NCI-H2196 (cell line): Measurements from ENCODE around the gene ARSG.
"Not testable (repeated sequence)": the region's sequence is repeated elsewhere in the genome, so short reads cannot be mapped to it uniquely, and the experiment has no call there.

Source experiments
- DNase-seq: peaks from one replicate; lab custom pipeline; 2025; ENCODE audit not compliant: unreplicated experiment; lab: John Stamatoyannopoulos, UW

The ARSG gene

GRCh38 chr17:68375566-68375965 is 84.3 kb downstream of the ARSG start:
- no peak for DNase-seq

- DNase-seq: not testable (repeated sequence)
These were observed 84.9 kb downstream of the ARSG start for GRCh38 chr17:68376178-68376577.

DNA sequence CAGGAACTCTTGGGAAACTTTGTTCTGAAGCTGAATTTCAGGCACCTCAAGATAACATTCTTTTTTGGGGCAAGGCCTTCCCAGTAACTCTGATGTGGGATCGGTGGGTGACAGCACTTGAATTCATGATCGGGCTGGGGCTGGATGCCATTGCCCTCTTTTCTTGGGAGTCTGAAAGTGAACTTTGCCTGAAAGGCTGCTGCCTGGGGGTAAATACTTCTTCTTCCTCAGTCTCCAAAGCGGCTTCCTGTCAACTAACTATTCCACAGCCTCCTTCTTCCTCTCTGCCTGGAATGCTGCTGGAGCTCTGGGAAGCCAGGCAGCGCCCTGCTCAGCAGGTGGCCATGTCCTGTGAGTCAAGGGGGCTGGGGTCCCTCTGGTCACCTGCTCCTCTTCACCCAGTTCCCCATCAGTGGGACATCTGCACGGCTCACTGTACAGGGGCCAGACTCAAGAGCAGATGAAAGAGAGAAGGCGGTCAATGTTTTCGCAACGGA is 86.5 kb downstream of the ARSG start:
- DNase-seq: no peak

DNA sequence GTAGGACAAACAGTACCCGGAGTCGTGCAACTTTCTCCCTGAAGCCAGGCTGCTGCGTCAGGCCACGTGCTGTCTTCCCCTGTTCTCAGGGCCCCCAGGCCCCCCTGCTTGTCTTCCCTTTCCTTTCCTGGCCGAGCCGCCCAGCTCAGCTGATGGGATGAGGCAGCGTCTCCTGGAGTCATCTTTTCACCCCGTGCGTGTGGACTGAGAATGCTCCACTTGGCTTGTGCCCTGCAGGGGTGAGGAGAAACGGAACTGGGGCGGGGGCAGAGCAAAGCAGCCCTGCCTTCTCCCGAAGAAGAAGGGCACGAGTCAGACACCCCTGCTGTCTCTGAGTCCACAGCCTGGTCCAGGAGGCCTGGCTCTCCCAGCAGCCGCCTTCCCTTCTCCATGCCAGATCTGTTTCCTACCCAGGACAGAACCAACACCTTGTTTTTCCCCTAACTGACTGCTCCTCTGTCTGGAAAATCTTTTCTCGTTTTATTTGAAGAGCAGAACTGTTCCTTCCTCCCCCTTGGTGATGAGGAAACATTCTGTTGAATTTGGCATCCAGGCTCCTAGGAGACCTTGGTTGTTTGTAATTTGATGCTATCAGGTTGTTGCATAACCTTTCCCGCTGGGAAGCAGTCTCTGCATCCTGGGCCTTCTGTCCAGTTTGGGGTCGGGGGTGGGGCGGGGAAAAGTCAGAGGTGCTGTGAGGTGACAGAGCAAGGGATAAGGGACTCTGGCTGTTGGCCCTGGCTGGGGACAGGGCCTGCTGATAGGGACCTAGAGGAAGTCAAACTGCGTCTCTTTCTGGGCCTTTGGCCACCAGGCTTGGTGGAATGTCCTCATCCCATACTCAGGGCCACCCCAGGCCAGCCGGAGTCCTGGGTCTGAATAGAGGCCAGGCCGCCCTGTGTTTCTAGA is 87.2 kb downstream of the ARSG start:
- DNase-seq: peak; percentile 78

DNA sequence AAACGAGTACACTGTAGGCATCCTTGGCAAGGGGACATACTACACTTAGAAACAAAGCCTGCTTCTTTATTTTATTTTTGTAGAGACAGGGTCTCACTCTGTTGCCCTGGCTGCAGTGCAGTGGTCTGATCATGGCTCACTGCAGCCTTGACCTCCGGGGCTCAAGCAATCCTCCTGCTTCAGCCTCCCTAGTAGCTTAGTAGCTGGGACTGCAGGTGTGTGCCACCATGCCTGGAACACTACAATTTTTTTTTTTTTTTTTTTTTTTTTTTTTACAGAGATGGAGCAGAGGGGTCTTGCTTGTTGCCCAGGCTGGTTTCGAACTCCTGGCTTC is 87.8 kb downstream of the ARSG start:
- DNase-seq: no peak

DNA sequence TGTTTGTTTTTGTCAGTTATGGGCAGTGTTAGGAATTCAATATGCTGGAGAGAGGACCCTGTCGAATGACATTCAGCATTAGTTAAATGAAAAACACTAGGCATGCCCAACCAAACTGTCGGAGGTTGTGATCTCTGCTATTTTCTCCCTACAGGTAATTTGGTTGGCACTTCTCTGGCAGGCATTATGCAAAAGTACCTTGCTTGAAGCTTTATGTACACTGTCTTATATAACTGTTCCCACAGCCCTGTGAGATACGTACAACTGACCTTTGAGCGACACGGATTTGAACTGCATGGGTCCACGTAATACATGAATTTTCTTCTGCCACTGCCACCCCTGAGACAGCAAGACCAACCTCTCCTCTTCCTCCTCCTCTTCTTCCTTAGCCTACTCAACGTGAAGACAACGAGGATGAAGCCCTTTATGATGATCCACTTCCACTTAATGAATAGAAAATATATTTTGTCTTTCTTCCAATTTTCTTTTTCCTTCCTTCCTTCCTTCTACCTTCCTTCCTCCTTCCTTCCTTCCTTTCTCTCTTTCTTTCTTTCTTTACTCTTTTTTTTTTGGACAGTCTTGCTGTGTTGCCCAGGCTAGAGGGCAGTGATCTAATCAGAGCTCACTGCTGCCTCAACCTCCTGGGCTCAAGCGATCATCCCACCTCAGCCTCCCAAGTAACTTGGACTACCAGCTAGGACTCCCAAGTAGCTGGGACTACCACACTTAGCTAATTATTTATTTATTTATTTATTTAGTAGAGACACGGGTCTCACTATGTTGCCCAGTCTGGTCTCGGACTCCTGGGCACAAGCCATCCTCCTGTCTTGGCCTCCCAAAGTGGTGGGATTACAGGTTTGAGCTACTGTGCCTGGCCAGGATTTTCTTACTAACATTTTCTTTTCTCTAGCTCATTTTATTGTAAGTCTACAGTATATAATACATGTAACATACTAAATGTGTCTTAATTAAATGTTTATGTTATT is 88.7 kb downstream of the ARSG start:
- no peak for DNase-seq

GRCh38 chr17:68381076-68381900 is 90.0 kb downstream of the ARSG start:
- peak; percentile 30 for DNase-seq

DNA sequence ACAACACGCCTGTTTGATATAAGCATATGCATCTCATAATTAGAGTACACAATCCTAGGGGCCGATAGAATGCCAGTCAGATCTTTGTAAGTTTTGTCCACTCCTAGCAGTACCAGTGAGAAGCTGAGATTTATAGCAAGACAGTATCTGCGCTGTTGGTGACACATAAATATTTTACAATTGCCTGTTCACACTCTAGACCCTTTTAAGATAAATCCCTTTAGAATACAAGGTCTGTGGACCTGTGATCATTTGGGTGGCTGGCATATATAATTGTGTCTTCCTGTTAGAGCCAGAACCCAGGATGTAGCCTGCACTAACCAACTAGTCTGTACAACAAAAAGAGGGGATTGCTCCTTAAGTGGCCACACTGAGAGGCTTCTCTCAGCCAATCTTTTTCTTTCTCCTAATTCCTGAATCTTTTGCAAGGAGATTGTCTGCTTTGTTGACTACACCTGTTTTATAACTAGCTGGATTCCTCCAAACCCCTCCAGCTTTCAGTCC is 91.3 kb downstream of the ARSG start:
- no peak for DNase-seq

DNA sequence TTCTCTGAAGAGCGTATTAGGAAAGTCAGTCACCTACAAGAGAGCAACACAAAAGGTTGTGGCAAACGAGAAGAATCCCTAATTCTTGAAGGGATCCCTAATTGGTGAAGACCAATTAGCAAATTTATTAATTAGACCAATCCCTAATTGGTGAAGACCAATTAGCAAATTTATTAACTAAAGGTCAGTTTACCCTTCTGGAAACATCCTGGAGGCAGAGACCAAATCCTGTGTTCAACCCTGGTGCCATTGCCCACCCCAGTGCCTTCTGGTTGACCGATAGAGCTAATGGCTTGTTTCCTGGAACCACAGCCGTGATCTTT is 91.8 kb downstream of the ARSG start:
- no peak for DNase-seq

GRCh38 chr17:68383443-68384321 is 92.4 kb downstream of the ARSG start:
- no peak for DNase-seq

DNA sequence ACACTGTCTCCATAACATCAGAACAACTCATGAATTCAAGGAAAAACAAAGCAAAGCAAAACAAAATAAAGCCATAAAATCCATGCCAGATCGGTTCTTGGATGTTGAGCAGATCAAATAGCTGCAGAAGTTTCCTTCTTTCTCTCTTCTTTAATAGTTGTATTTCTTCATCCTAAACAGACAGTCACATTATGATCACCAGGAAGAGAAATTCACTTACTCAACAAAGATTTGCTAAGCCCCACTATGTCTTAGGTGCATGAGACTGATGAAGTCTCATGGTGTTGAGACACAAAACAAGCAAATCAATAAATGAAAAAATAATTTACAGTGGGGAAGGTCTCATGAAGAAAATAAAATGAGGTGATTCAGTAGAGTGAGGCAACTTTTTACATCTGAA is 93.2 kb downstream of the ARSG start:
- no peak for DNase-seq

- no peak for DNase-seq
These were observed 93.6 kb downstream of the ARSG start for GRCh38 chr17:68384941-68385340.

DNA sequence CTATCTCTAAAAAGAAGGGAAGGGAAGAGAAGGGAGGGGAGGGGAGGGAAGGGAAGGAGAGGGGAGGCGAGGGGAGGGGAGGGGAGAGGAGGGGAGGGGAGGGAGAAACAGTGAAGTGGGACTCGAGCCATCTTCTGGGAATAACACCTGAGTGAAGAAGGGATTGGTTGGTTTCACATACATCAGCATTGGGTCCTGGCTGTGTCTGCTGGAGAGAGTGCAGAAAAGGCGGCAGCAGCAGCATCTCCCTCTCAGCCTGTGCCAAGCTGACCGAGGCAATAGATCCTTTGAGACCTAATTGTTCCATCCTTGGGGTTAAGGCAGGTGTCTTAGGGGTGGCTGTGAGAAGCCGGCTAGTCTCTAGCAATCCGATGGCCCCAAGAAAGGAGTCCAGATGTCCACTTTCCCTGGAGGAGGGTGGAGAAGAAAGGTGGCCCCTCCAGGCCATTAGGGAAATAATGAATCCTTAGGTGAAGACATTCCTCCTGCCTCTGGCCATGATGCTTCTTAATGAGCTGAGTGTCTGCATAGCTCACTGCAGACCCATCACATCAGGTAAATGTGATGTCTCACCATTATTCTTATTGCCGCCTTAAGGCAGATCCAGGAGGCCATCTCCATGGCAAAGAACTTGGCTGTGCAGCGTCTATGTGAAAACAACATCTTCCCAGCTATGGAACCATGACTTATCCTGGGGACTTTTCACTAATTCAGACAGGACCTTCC is 94.4 kb downstream of the ARSG start:
- no peak for DNase-seq

DNA sequence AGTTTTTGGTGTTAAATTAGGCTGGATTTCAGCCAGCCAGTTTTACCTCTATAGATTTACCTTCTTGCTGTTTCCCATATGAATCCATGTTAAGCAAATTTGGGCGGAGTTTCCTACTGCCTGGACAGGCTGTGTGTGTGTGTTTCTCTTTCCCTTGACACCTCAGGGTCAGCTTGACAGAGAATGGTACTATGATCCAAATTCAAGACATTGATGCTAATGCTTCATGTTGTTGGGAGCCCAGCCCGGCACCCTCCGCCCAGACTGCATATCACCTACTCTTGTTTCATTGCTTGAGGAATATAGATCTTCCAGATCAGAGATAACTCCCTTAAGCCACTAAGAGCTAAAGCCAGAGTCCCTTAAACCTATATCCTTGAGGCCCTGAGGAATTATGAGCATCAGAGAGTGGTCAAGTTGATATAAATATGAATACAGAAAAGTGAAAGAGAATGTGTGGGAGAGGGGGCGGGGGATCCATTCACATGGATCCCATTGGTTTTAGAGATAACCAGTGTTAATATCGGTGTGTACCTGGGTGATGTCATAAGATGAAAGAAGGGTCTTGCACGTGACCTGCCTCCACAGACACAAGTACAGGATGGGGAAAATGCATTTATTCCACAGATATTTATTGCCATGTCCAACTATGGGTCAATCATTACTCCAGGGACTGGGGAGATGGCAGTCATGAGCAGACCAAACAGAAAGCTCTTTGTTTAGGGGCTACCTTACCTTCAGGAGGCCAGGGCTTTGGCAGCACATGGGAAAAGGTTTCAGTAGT is 96.3 kb downstream of the ARSG start:
- DNase-seq: no peak

- DNase-seq: no peak
These were observed 97.7 kb downstream of the ARSG start for GRCh38 chr17:68389041-68389440.

DNA sequence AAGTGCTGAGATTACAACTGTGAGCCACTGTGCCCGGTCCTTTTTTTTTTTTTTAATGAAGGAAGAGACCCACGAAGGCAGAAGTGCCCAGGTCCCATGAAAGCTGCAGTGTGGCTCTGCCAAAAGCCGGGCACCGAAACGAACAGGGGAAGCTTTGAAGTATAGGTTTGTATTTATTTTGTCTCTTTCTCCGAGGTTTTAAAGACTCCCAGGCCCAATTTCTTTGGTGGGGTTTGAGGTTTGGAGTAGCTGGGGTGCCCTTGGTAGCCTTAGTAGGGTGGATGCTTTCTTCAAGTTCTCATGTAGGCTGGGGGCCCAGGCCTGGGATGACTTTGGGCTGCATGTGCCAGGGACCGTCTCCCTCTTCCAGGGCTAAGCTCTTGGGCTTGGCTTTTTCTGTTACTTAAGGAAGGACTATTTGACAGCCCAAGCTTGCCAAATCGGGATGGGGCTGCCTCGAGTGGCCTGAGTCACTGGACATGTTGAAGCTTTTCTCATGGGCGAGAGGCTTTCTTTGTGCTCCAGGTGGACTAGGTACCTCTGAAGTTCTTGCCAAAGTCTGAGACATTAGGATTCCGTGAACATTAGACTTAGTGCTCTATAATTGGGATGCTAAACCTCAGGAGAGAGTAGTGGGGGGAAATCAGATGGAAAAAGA is 99.7 kb downstream of the ARSG start:
- no peak for DNase-seq

GRCh38 chr17:68391561-68392268 is 100.4 kb downstream of the ARSG start:
- DNase-seq: no peak
